Measurements from ENCODE around the gene PPARD. TPM values are rescaled to one million over a fixed set of nuclear protein-coding genes. Genes with fewer than 3 reads are reported as not detected.
A peak's percentile ranks its signal among the peaks of the same experiment; 100 is the strongest.

Gene PPARD
- total RNA-seq, 1 donor from 2014 or later = 9.9 TPM

- FAIRE-seq (no peak), DNase-seq (ENCODE audit: low read depth) (peak; percentile 47)
- peaks cover 8% of the 10 kb centered on the region for H3K36me3 ChIP-seq (ENCODE audit: insufficient read depth, low read length)
- peak overlapping the region; percentile 69 for H3K27ac ChIP-seq (ENCODE audit: low read depth, low read length)
- Mint-ChIP-seq H3K27ac (ENCODE audit: unreplicated experiment) (peak overlapping the region; percentile 67), H3K4me3 (ENCODE audit: unreplicated experiment) (peak overlapping the region; percentile 93), H3K36me3 (ENCODE audit: low read depth, unreplicated experiment) (peaks cover 8% of the 10 kb centered on the region), H3K27me3 (ENCODE audit: low read depth, unreplicated experiment) (peaks cover 2% of the 10 kb centered on the region), H3K4me1 (ENCODE audit: low read depth, unreplicated experiment) (peaks cover 9% of the 10 kb centered on the region), H3K9me3 (ENCODE audit: unreplicated experiment) (peaks cover 5% of the 10 kb centered on the region)
- peaks cover 48% of the 10 kb centered on the region for H3K79me2 ChIP-seq (ENCODE audit: insufficient read depth, low read length)
- H3K9me3 ChIP-seq (ENCODE audit: insufficient read depth, low read depth, low read length) = no peaks in the 10 kb centered on the region
- no peak for TF ChIP-seq CTCF (IDR thresholded peaks at IDR 0.05; ENCODE audit: insufficient read depth, low read depth, low read length)
- TF ChIP-seq EZH2 (IDR thresholded peaks at IDR 0.05; ENCODE audit: insufficient read depth, low read length) = no peak
- no peaks in the 10 kb centered on the region for H3K27me3 ChIP-seq (ENCODE audit: insufficient read depth, low read length)
- H3K4me1 ChIP-seq (ENCODE audit: insufficient read depth, low read length) = peaks cover 17% of the 10 kb centered on the region
- peak overlapping the region; percentile 92 for H3K9ac ChIP-seq (ENCODE audit: low read length)
- H3K4me3 ChIP-seq (ENCODE audit: insufficient read depth, low read depth, low read length) = peak overlapping the region; percentile 76
- H2AFZ ChIP-seq (ENCODE audit: low read depth, low read length) = peak overlapping the region; percentile 58
- peaks cover 41% of the 10 kb centered on the region for H4K20me1 ChIP-seq (ENCODE audit: insufficient read depth, low read length)
- H3K4me2 ChIP-seq (ENCODE audit: low read length) = peak overlapping the region; percentile 99
These were observed 905 bp downstream of the PPARD start for GRCh38 chr6:35343092-35343834.

GRCh38 chr6:35343835-35344550 is 1.6 kb downstream of the PPARD start:
- Histone ChIP-seq H2AFZ (ENCODE audit: low read depth, low read length) (peak overlapping the region; percentile 11), H3K4me3 (ENCODE audit: insufficient read depth, low read depth, low read length) (peak overlapping the region; percentile 76), H3K36me3 (ENCODE audit: insufficient read depth, low read length) (peaks cover 12% of the 10 kb centered on the region), H3K9ac (ENCODE audit: low read length) (peak overlapping the region; percentile 92), H3K4me1 (ENCODE audit: insufficient read depth, low read length) (peaks cover 17% of the 10 kb centered on the region), H3K27ac (ENCODE audit: low read depth, low read length) (peak overlapping the region; percentile 69), H3K4me2 (ENCODE audit: low read length) (peak overlapping the region; percentile 99), H3K9me3 (ENCODE audit: insufficient read depth, low read depth, low read length) (no peaks in the 10 kb centered on the region), H4K20me1 (ENCODE audit: insufficient read depth, low read length) (peaks cover 41% of the 10 kb centered on the region), H3K27me3 (ENCODE audit: insufficient read depth, low read length) (no peaks in the 10 kb centered on the region), H3K79me2 (ENCODE audit: insufficient read depth, low read length) (peaks cover 48% of the 10 kb centered on the region)
- Mint-ChIP-seq H3K27ac (ENCODE audit: unreplicated experiment) (no peak overlapping the region), H3K4me1 (ENCODE audit: low read depth, unreplicated experiment) (peaks cover 9% of the 10 kb centered on the region), H3K9me3 (ENCODE audit: unreplicated experiment) (peaks cover 5% of the 10 kb centered on the region), H3K27me3 (ENCODE audit: low read depth, unreplicated experiment) (no peaks in the 10 kb centered on the region), H3K36me3 (ENCODE audit: low read depth, unreplicated experiment) (peaks cover 8% of the 10 kb centered on the region), H3K4me3 (ENCODE audit: unreplicated experiment) (peak overlapping the region; percentile 93)
- TF ChIP-seq EZH2 (IDR thresholded peaks at IDR 0.05; ENCODE audit: insufficient read depth, low read length) (no peak), CTCF (IDR thresholded peaks at IDR 0.05; ENCODE audit: insufficient read depth, low read depth, low read length) (no peak)
- DNase-seq (ENCODE audit: low read depth) (no peak), FAIRE-seq (no peak)
